Mucosa of descending colon (tissue), 3 donors: ENCODE data around the gene RAB11FIP4. TPM values are rescaled to one million over a fixed set of nuclear protein-coding genes. Genes with fewer than 3 reads are reported as not detected.

ENCODE experiments used
- ATAC-seq: fragments of 200-7000 bp; cut with Tn5 transposase; one replicate; pipeline ENCODE4 v1.9.1; 2020; ENCODE audit warnings: mild to moderate bottlenecking, moderate library complexity
- DNase-seq, 3 donors: peaks; one replicate each; pipeline ENCODE4 v3.0.0-alpha.2; 2020
- H3K36me3 ChIP-seq: fragments of 200-600 bp; one replicate; pipeline ENCODE4 v1.8.0; 2021; ENCODE audit warnings: low read depth, mild to moderate bottlenecking
- H3K4me1 ChIP-seq: fragments of 200-600 bp; one replicate; pipeline ENCODE4 v1.8.0; 2021; ENCODE audit warnings: low read depth, mild to moderate bottlenecking
- H3K4me3 ChIP-seq: fragments of 200-600 bp; one replicate; pipeline ENCODE4 v1.8.0; 2021; ENCODE audit warnings: mild to moderate bottlenecking
- H3K9me3 ChIP-seq: fragments of 200-600 bp; one replicate; pipeline ENCODE4 v1.8.0; 2021; ENCODE audit warnings: mild to moderate bottlenecking
- CTCF ChIP-seq: fragments of 200-600 bp; IDR thresholded peaks from one replicate; pipeline ENCODE4 v1.8.0; 2022; ENCODE audit warnings: antibody characterized with exemption, mild to moderate bottlenecking
- intact Hi-C, 2 donors: fragments of 100-400 bp; cut with DNase I in 1 of 2; cut with micrococcal nuclease in 1 of 2; formaldehyde crosslinking; loops; one replicate each; pipeline versions ENCODE4 v1.11.0 to v1.11.1; 2022; cut with DNase I, micrococcal nuclease
- microRNA-seq: library from miRNA; unstranded; fragments of <30 nt; microRNA quantifications from one replicate; pipeline ENCODE4, GENCODE V29; 2019
- total RNA-seq, 3 donors: library from RNA; stranded (reverse); fragmentation: NEBNext Ultra II Directional in 2 of 3; extraction: Animal tissue kit (Norgen Biotek cat#: 25700) in 2 of 3; gene quantifications; one replicate each; pipeline versions ENCODE4 v1.2.1 to v1.2.4, GENCODE V29; 2021 to 2023
- donor health status: DM: no; HTN: no; CAD: no; lungs with moderate emphysema.
- donor health status: DM: no; HTN: no; CAD: no.
- donor health status: DM: no; HTN: yes; CAD: no.

Gene RAB11FIP4
- total RNA-seq, 3 donors from 2014 or later, result 24.5 to 49.9 (median 40.7) TPM

GRCh38 chr17:31586946-31587345 lies 195.5 kb downstream of the RAB11FIP4 start:
- Histone ChIP-seq H3K9me3 (no peaks in the 10 kb centered on the region), H3K36me3 (no peaks in the 10 kb centered on the region), H3K4me1 (peaks cover under 1% of the 10 kb centered on the region), H3K4me3 (no peak overlapping the region)
- ATAC-seq (no peak), DNase-seq (no peak)
- no peak for TF ChIP-seq CTCF
- intact Hi-C loops, result no loop called here

GRCh38 chr17:31587462-31587861 lies 196.0 kb downstream of the RAB11FIP4 start:
- ATAC-seq (no peak), DNase-seq (no peak)
- intact Hi-C loops, result no loop called here

More at GRCh38 chr17:31587462-31587861, 196.0 kb downstream of the RAB11FIP4 start:
- TF ChIP-seq CTCF, result no peak
- Histone ChIP-seq H3K4me3 (no peak overlapping the region), H3K9me3 (no peaks in the 10 kb centered on the region), H3K36me3 (no peaks in the 10 kb centered on the region), H3K4me1 (no peaks in the 10 kb centered on the region)

Small RNA genes within 50 kb of the gene (microRNA-seq; reads per million reads assigned to microRNA genes)
- 252 reads per million, percentile 72 among the genes with 10 or more reads in this experiment for gene MIR193A
- gene MIR365B, result 4.7 reads per million, percentile 21 among the genes with 10 or more reads in this experiment
- gene MIR4725, result 2.8 reads per million, percentile 11 among the genes with 10 or more reads in this experiment

Other genes with a start within 250 kb of the RAB11FIP4 start
- gene OMG, start 94.4 kb upstream of the RAB11FIP4 start, total RNA-seq, result 1 to 10 TPM in 1 of 3 donors, under 1 TPM in 1, not detected in 1; 0.51 to 1.5 TPM
- gene EVI2B, start 77.6 kb upstream of the RAB11FIP4 start, total RNA-seq, result 1 to 10 TPM; 3.3 to 9.5 (median 7.8) TPM
- gene EVI2A, start 70.1 kb upstream of the RAB11FIP4 start, total RNA-seq, result 1 to 10 TPM; 2.8 to 6.0 (median 4.0) TPM